Astrocyte of the cerebellum (primary cell): ENCODE results near the gene ACOXL.

Source experiments
- DNase-seq: peaks from one replicate; pipeline ENCODE4 v3.0.0-alpha.2; 2011; ENCODE audit warnings: low read depth
- H3K4me3 ChIP-seq: 2 replicates; pipeline ENCODE4 v1.5.1; 2011; ENCODE audit warnings: mild to moderate bottlenecking, low read depth, low read length, moderate library complexity
- CTCF ChIP-seq: IDR thresholded peaks from 2 replicates; pipeline ENCODE4 v1.5.1; 2012; ENCODE audit warnings: low read length, low read depth, moderate library complexity, mild to moderate bottlenecking; ENCODE audit errors: missing control alignments
- in situ Hi-C: cut with HindIII; loops from 2 replicates; pipeline ENCODE4 v1.10.0; 2017; ENCODE audit warnings: low sequenced_read_pairs

ACOXL gene

GRCh38 chr2:111030260-111030891, 298.0 kb downstream of the ACOXL start:
- TF ChIP-seq CTCF: no peak
- in situ Hi-C loops: no loop called here
- no peak overlapping the region for H3K4me3 ChIP-seq
- DNase-seq: peak; percentile 12

- no peak for DNase-seq
- no peak for TF ChIP-seq CTCF
- no peak overlapping the region for H3K4me3 ChIP-seq
- in situ Hi-C loops: no loop called here
Observed at GRCh38 chr2:111030945-111031344, 298.6 kb downstream of the ACOXL start.

- no peak overlapping the region for H3K4me3 ChIP-seq
- no peak for TF ChIP-seq CTCF
- in situ Hi-C loops: no loop called here
- DNase-seq: no peak
Observed at GRCh38 chr2:111031546-111032478, 299.4 kb downstream of the ACOXL start.

GRCh38 chr2:111032721-111033429, 300.5 kb downstream of the ACOXL start:
- in situ Hi-C loops: no loop called here
- no peak overlapping the region for H3K4me3 ChIP-seq
- no peak for TF ChIP-seq CTCF
- DNase-seq: no peak

- no peak overlapping the region for H3K4me3 ChIP-seq
- in situ Hi-C loops: no loop called here
- no peak for TF ChIP-seq CTCF
- DNase-seq: no peak
Observed at GRCh38 chr2:111034146-111034545, 301.8 kb downstream of the ACOXL start.

- no peak for TF ChIP-seq CTCF
- no peak overlapping the region for H3K4me3 ChIP-seq
- in situ Hi-C loops: no loop called here
- no peak for DNase-seq
Observed at GRCh38 chr2:111034606-111035005, 302.2 kb downstream of the ACOXL start.
